ENCODE data around the gene DNHD1.

The DNHD1 gene

GRCh38 chr11:6523253-6523652 lies 26.2 kb downstream of the DNHD1 start:
- H3K4me3 ChIP-seq (replicated peaks; ENCODE audit: insufficient read depth, low read length): no peak overlapping the region
- no peaks in the 10 kb centered on the region for H3K27me3 ChIP-seq (ENCODE audit: insufficient read depth, poor library complexity, severe bottlenecking)
- TF ChIP-seq SPI1 (IDR thresholded peaks at IDR 0.05; ENCODE audit: borderline replicate concordance, low read depth) (no peak), CTCF (IDR thresholded peaks at IDR 0.05; ENCODE audit: insufficient read depth, low read length) (no peak), POLR2AphosphoS5 (IDR thresholded peaks at IDR 0.05; ENCODE audit: low read depth) (no peak)
- H3K27ac ChIP-seq (replicated peaks): no peak overlapping the region
- no peak for DNase-seq (ENCODE audit: low read depth in 1 of 2, low spot score in 1 of 2)

GRCh38 chr11:6526411-6527135 lies 29.5 kb downstream of the DNHD1 start:
- TF ChIP-seq SPI1 (IDR thresholded peaks at IDR 0.05; ENCODE audit: borderline replicate concordance, low read depth) (no peak), POLR2AphosphoS5 (IDR thresholded peaks at IDR 0.05; ENCODE audit: low read depth) (no peak), GABPA (IDR thresholded peaks at IDR 0.05; ENCODE audit: low read depth) (no peak), REST (IDR thresholded peaks at IDR 0.05; ENCODE audit: insufficient replicate concordance, low read depth) (no peak), CTCF (IDR thresholded peaks at IDR 0.05; ENCODE audit: insufficient read depth, low read length) (no peak)
- DNase-seq (ENCODE audit: low read depth in 1 of 2, low spot score in 1 of 2): no peak
- Histone ChIP-seq H3K4me3 (replicated peaks; ENCODE audit: insufficient read depth, low read length) (no peak overlapping the region), H3K27ac (replicated peaks) (no peak overlapping the region), H3K27me3 (ENCODE audit: insufficient read depth, poor library complexity, severe bottlenecking) (no peaks in the 10 kb centered on the region)

- H3K27me3 ChIP-seq (ENCODE audit: insufficient read depth, poor library complexity, severe bottlenecking): no peaks in the 10 kb centered on the region
- H3K4me3 ChIP-seq (replicated peaks; ENCODE audit: insufficient read depth, low read length): no peak overlapping the region
- H3K27ac ChIP-seq (replicated peaks): no peak overlapping the region
- TF ChIP-seq POLR2AphosphoS5 (IDR thresholded peaks at IDR 0.05; ENCODE audit: low read depth) (no peak), SPI1 (IDR thresholded peaks at IDR 0.05; ENCODE audit: borderline replicate concordance, low read depth) (no peak), GABPA (IDR thresholded peaks at IDR 0.05; ENCODE audit: low read depth) (no peak), CTCF (IDR thresholded peaks at IDR 0.05; ENCODE audit: insufficient read depth, low read length) (no peak), REST (IDR thresholded peaks at IDR 0.05; ENCODE audit: insufficient replicate concordance, low read depth) (no peak)
- no peak for DNase-seq (ENCODE audit: low read depth in 1 of 2, low spot score in 1 of 2)
Observed at GRCh38 chr11:6529266-6529665, 32.2 kb downstream of the DNHD1 start.

- no peak for DNase-seq (ENCODE audit: low read depth in 1 of 2, low spot score in 1 of 2)
- Histone ChIP-seq H3K27me3 (ENCODE audit: insufficient read depth, poor library complexity, severe bottlenecking) (no peaks in the 10 kb centered on the region), H3K27ac (replicated peaks) (no peak overlapping the region), H3K4me3 (replicated peaks; ENCODE audit: insufficient read depth, low read length) (no peak overlapping the region)
- TF ChIP-seq REST (IDR thresholded peaks at IDR 0.05; ENCODE audit: insufficient replicate concordance, low read depth) (no peak), GABPA (IDR thresholded peaks at IDR 0.05; ENCODE audit: low read depth) (no peak), SPI1 (IDR thresholded peaks at IDR 0.05; ENCODE audit: borderline replicate concordance, low read depth) (no peak), POLR2AphosphoS5 (IDR thresholded peaks at IDR 0.05; ENCODE audit: low read depth) (no peak), CTCF (IDR thresholded peaks at IDR 0.05; ENCODE audit: insufficient read depth, low read length) (no peak)
Observed at GRCh38 chr11:6530848-6531247, 33.8 kb downstream of the DNHD1 start.
